ENCODE data around the gene SLC5A1. TPM values are rescaled to one million over a fixed set of nuclear protein-coding genes. Genes with fewer than 3 reads are reported as not detected.
"Not testable (repeated sequence)": the region's sequence is repeated elsewhere in the genome, so short reads cannot be mapped to it uniquely, and the experiment has no call there.

The SLC5A1 gene
- total RNA-seq, 1 donor from 2014 or later = 1.1 TPM

- not testable (repeated sequence) for H3K27ac Mint-ChIP-seq
Observed at GRCh38 chr22:32138576-32138975, 95.5 kb downstream of the SLC5A1 start.

GRCh38 chr22:32140688-32141087 lies 97.6 kb downstream of the SLC5A1 start:
- TF ChIP-seq, protein P1, sequence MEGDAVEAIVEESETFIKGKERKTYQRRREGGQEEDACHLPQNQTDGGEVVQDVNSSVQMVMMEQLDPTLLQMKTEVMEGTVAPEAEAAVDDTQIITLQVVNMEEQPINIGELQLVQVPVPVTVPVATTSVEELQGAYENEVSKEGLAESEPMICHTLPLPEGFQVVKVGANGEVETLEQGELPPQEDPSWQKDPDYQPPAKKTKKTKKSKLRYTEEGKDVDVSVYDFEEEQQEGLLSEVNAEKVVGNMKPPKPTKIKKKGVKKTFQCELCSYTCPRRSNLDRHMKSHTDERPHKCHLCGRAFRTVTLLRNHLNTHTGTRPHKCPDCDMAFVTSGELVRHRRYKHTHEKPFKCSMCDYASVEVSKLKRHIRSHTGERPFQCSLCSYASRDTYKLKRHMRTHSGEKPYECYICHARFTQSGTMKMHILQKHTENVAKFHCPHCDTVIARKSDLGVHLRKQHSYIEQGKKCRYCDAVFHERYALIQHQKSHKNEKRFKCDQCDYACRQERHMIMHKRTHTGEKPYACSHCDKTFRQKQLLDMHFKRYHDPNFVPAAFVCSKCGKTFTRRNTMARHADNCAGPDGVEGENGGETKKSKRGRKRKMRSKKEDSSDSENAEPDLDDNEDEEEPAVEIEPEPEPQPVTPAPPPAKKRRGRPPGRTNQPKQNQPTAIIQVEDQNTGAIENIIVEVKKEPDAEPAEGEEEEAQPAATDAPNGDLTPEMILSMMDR (conservative IDR thresholded peaks at IDR 0.05) = peak; percentile 66
- not testable (repeated sequence) for H3K9me3 Mint-ChIP-seq; H3K4me3 Mint-ChIP-seq; H3K27ac Mint-ChIP-seq; H3K36me3 Mint-ChIP-seq; DNase-seq (ENCODE audit: extremely low spot score, unreplicated experiment); H3K4me1 Mint-ChIP-seq (ENCODE audit: unreplicated experiment)
- peaks cover 53% of the 10 kb centered on the region for H3K27me3 Mint-ChIP-seq

More at GRCh38 chr22:32138576-32138975, 95.5 kb downstream of the SLC5A1 start:
- not testable (repeated sequence) for H3K9me3 Mint-ChIP-seq; DNase-seq (ENCODE audit: extremely low spot score, unreplicated experiment); H3K36me3 Mint-ChIP-seq; H3K4me3 Mint-ChIP-seq; H3K4me1 Mint-ChIP-seq (ENCODE audit: unreplicated experiment)
- H3K27me3 Mint-ChIP-seq = peaks cover 48% of the 10 kb centered on the region

DNA sequence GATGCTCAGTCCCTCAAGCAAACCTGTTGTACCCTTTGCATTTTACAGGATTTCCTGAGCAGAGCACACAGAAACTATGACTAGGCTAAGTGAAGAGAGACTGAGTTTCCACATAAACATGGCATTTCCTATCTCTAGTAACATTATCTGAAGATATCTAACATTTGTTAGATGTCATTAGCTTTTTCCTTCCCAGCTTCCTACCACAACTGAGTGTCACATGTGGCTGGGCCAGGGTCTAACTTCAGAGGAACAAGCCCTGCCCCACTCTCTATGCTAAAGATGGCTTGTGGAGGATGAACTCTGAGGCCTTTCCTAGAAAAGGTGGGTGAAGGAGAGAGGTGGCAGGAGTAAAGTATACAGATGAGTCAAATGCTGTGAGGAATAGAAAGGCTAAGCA lies 99.5 kb downstream of the SLC5A1 start:
- TF ChIP-seq, protein P1 (conservative IDR thresholded peaks at IDR 0.05) = no peak
- Mint-ChIP-seq H3K36me3 (no peaks in the 10 kb centered on the region), H3K27me3 (peaks cover 47% of the 10 kb centered on the region), H3K4me3 (no peak overlapping the region), H3K9me3 (peaks cover 7% of the 10 kb centered on the region), H3K4me1 (ENCODE audit: unreplicated experiment) (no peaks in the 10 kb centered on the region), H3K27ac (no peak overlapping the region)
- no peak for DNase-seq (ENCODE audit: extremely low spot score, unreplicated experiment)

GRCh38 chr22:32144496-32145274 lies 101.6 kb downstream of the SLC5A1 start:
- no peaks in the 10 kb centered on the region for H3K36me3 Mint-ChIP-seq
- H3K4me1 Mint-ChIP-seq (ENCODE audit: unreplicated experiment) = no peaks in the 10 kb centered on the region
- H3K9me3 Mint-ChIP-seq = peaks cover 8% of the 10 kb centered on the region
- peaks cover 33% of the 10 kb centered on the region for H3K27me3 Mint-ChIP-seq
- no peak overlapping the region for H3K27ac Mint-ChIP-seq
- no peak overlapping the region for H3K4me3 Mint-ChIP-seq
- no peak for DNase-seq (ENCODE audit: extremely low spot score, unreplicated experiment)
- TF ChIP-seq, protein P1 (conservative IDR thresholded peaks at IDR 0.05) = no peak

- H3K36me3 Mint-ChIP-seq; H3K4me1 Mint-ChIP-seq (ENCODE audit: unreplicated experiment); H3K27ac Mint-ChIP-seq; DNase-seq (ENCODE audit: extremely low spot score, unreplicated experiment); H3K9me3 Mint-ChIP-seq; H3K4me3 Mint-ChIP-seq: not testable (repeated sequence)
- peaks cover 27% of the 10 kb centered on the region for H3K27me3 Mint-ChIP-seq
Observed at GRCh38 chr22:32147128-32147527, 104.1 kb downstream of the SLC5A1 start.

GRCh38 chr22:32148372-32148771 lies 105.3 kb downstream of the SLC5A1 start:
- not testable (repeated sequence) for H3K9me3 Mint-ChIP-seq; H3K4me1 Mint-ChIP-seq (ENCODE audit: unreplicated experiment); H3K27ac Mint-ChIP-seq; H3K36me3 Mint-ChIP-seq; DNase-seq (ENCODE audit: extremely low spot score, unreplicated experiment); H3K4me3 Mint-ChIP-seq
- H3K27me3 Mint-ChIP-seq = peaks cover 18% of the 10 kb centered on the region

- H3K9me3 Mint-ChIP-seq; H3K36me3 Mint-ChIP-seq; H3K27ac Mint-ChIP-seq; H3K4me3 Mint-ChIP-seq; DNase-seq (ENCODE audit: extremely low spot score, unreplicated experiment); H3K4me1 Mint-ChIP-seq (ENCODE audit: unreplicated experiment): not testable (repeated sequence)
- peaks cover 17% of the 10 kb centered on the region for H3K27me3 Mint-ChIP-seq
Observed at GRCh38 chr22:32150647-32151046, 107.6 kb downstream of the SLC5A1 start.

DNA sequence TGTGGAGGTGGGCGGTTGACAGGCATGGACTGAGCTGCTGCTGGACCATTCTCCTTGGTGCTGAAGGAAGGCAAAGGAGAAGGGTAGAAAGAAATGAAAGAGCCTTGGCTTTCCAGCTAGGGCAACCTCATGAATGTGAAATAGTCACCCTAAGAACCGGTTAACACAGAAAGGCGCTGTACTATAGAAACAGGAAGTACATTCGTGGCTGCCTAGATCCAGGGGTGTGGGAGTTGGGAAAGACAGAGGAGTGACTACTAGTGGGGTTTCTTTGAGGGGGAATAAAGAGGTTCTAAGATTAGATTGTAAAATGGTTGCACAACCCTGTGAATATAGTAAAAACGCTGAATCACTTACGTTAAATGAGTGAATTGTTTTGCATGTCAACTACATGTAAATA lies 108.6 kb downstream of the SLC5A1 start:
- H3K27ac Mint-ChIP-seq, H3K36me3 Mint-ChIP-seq, H3K9me3 Mint-ChIP-seq: not testable (repeated sequence)

GRCh38 chr22:32154727-32155126 lies 111.7 kb downstream of the SLC5A1 start:
- not testable (repeated sequence) for H3K36me3 Mint-ChIP-seq; H3K4me1 Mint-ChIP-seq (ENCODE audit: unreplicated experiment); DNase-seq (ENCODE audit: extremely low spot score, unreplicated experiment); H3K9me3 Mint-ChIP-seq; H3K4me3 Mint-ChIP-seq; H3K27ac Mint-ChIP-seq
- peaks cover 32% of the 10 kb centered on the region for H3K27me3 Mint-ChIP-seq

More for the DNA sequence above, 108.6 kb downstream of the SLC5A1 start:
- H3K4me1 Mint-ChIP-seq (ENCODE audit: unreplicated experiment); H3K4me3 Mint-ChIP-seq; DNase-seq (ENCODE audit: extremely low spot score, unreplicated experiment): not testable (repeated sequence)
- peaks cover 22% of the 10 kb centered on the region for H3K27me3 Mint-ChIP-seq

DNA sequence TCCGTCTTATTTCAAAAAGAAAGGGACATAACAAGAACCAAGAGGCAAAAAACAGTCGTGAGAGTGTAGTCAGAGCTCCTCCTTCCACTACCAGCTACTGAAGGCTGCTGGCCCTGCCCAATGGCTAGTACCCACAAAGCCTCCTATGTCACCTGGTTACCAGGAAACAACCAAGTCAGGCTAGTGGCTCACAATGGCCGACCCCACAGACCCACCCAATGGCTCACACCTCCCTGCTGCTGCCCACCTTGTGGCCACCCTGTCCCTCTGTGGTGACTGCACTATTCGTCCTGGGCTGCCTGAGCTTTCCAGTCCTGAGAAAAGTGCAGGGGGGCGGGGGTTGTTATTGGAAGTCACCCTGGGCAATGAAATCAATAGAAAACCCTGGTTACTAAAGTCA lies 114.6 kb downstream of the SLC5A1 start:
- H3K9me3 Mint-ChIP-seq; H3K36me3 Mint-ChIP-seq; H3K4me3 Mint-ChIP-seq; DNase-seq (ENCODE audit: extremely low spot score, unreplicated experiment); H3K27ac Mint-ChIP-seq; H3K4me1 Mint-ChIP-seq (ENCODE audit: unreplicated experiment): not testable (repeated sequence)
- peaks cover 33% of the 10 kb centered on the region for H3K27me3 Mint-ChIP-seq
